ENCODE measurements around the gene KICS2.
"Not testable (repeated sequence)": the region's sequence is repeated elsewhere in the genome, so short reads cannot be mapped to it uniquely, and the experiment has no call there.

Gene KICS2

GRCh38 chr12:64207453-64207852 is 14.6 kb downstream of the KICS2 start:
- TF ChIP-seq, protein P1, sequence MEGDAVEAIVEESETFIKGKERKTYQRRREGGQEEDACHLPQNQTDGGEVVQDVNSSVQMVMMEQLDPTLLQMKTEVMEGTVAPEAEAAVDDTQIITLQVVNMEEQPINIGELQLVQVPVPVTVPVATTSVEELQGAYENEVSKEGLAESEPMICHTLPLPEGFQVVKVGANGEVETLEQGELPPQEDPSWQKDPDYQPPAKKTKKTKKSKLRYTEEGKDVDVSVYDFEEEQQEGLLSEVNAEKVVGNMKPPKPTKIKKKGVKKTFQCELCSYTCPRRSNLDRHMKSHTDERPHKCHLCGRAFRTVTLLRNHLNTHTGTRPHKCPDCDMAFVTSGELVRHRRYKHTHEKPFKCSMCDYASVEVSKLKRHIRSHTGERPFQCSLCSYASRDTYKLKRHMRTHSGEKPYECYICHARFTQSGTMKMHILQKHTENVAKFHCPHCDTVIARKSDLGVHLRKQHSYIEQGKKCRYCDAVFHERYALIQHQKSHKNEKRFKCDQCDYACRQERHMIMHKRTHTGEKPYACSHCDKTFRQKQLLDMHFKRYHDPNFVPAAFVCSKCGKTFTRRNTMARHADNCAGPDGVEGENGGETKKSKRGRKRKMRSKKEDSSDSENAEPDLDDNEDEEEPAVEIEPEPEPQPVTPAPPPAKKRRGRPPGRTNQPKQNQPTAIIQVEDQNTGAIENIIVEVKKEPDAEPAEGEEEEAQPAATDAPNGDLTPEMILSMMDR (IDR thresholded peaks at IDR 0.05; ENCODE audit: control insufficient read depth, insufficient read depth, low read depth, low read length, missing control alignments), result no peak
- no peak for DNase-seq (ENCODE audit: low read depth)
- no peak overlapping the region for H3K4me3 ChIP-seq (ENCODE audit: control insufficient read depth, low read depth, low read length)

DNA sequence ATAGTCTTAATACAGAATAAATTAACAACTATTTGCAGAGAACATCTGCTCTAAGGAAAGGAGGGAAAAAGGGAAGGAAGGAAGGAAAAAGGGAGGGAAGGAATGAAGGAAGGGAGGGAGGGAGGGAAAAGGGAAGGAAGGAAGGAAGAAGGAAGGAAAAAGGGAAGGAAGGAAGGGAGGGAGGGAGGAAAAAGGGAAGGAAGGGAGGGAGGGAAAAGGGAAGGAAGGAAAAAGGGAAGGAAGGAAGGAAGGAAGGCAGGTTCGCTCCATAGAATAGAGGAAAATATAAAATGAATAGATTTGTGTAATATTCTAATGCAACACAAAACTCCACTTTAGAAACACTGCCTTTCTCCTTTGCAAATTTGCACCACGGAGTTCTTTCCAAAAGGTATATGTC is 16.6 kb downstream of the KICS2 start:
- TF ChIP-seq, protein P1 (IDR thresholded peaks at IDR 0.05; ENCODE audit: control insufficient read depth, insufficient read depth, low read depth, low read length, missing control alignments), result no peak
- H3K4me3 ChIP-seq (ENCODE audit: control insufficient read depth, low read depth, low read length), result no peak overlapping the region
- DNase-seq (ENCODE audit: low read depth), result no peak

DNA sequence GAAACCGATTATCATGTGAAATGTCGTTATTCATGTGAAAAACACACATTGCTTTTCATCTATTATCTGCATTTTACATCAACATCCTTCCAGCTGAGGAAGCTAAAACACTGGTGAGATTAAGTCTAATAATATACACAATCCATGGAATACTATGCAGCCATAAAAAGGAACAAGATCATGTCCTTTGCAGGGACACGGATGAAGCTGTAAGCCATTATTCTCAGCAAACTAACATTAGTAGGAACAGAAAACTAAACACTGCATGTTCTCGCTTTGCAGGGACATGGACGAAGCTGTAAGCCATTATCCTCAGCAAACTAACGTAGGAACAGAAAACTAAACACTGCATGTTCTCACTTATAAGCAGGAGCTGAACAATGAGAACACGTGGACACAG is 18.3 kb downstream of the KICS2 start:
- TF ChIP-seq, protein P1 (IDR thresholded peaks at IDR 0.05; ENCODE audit: control insufficient read depth, insufficient read depth, low read depth, low read length, missing control alignments), result no peak
- H3K4me3 ChIP-seq (ENCODE audit: control insufficient read depth, low read depth, low read length), result no peak overlapping the region
- no peak for DNase-seq (ENCODE audit: low read depth)

DNA sequence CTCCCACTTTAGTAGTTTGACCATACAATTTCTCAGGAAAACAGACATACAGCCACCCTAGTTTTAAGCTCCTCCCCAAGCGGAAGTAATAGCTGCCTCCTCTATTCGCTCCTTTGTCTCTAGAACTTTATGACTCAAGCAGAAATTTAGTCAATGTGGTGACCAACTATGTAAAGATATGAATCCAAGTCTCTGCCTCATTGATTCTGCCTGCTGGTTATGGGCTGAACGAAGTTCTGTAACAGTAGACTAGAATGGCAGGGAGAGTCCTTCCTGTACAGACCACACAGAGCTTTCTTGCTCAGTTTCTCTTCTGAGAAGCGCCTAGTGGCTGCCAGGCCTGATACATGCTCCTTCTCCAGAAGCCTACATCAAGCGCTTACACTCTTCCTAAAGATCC is 19.1 kb downstream of the KICS2 start:
- TF ChIP-seq, protein P1 (IDR thresholded peaks at IDR 0.05; ENCODE audit: control insufficient read depth, insufficient read depth, low read depth, low read length, missing control alignments), result no peak
- no peak overlapping the region for H3K4me3 ChIP-seq (ENCODE audit: control insufficient read depth, low read depth, low read length)
- DNase-seq (ENCODE audit: low read depth), result no peak

GRCh38 chr12:64195841-64196240 is 26.3 kb downstream of the KICS2 start:
- H3K4me3 ChIP-seq (ENCODE audit: control insufficient read depth, low read depth, low read length); DNase-seq (ENCODE audit: low read depth): not testable (repeated sequence)

GRCh38 chr12:64194333-64195149 is 27.6 kb downstream of the KICS2 start:
- no peak overlapping the region for H3K4me3 ChIP-seq (ENCODE audit: control insufficient read depth, low read depth, low read length)
- no peak for DNase-seq (ENCODE audit: low read depth)
- TF ChIP-seq, protein P1 (IDR thresholded peaks at IDR 0.05; ENCODE audit: control insufficient read depth, insufficient read depth, low read depth, low read length, missing control alignments), result no peak

GRCh38 chr12:64193931-64194330 is 28.2 kb downstream of the KICS2 start:
- no peak overlapping the region for H3K4me3 ChIP-seq (ENCODE audit: control insufficient read depth, low read depth, low read length)
- no peak for DNase-seq (ENCODE audit: low read depth)
- TF ChIP-seq, protein P1 (IDR thresholded peaks at IDR 0.05; ENCODE audit: control insufficient read depth, insufficient read depth, low read depth, low read length, missing control alignments), result no peak
